ENCODE data around the gene SMIM34.
"Not testable (repeated sequence)": the region's sequence is repeated elsewhere in the genome, so short reads cannot be mapped to it uniquely, and the experiment has no call there.

GRCh38 chr21:34429710-34430109, 6.0 kb upstream of the SMIM34 start:
- TF ChIP-seq CTCF, POLR2AphosphoS5, EP300 (IDR thresholded peaks at IDR 0.05): not testable (repeated sequence)

All from stomach (tissue), 4 donors.